ELR (cell line): ENCODE data around the gene IDH3G.
"Not testable (repeated sequence)": the region's sequence is repeated elsewhere in the genome, so short reads cannot be mapped to it uniquely, and the experiment has no call there.

Source experiments
- DNase-seq: peaks from one replicate; pipeline ENCODE4 v3.0.0-alpha.2; 2015; ENCODE audit warnings: low read depth

IDH3G gene

DNA sequence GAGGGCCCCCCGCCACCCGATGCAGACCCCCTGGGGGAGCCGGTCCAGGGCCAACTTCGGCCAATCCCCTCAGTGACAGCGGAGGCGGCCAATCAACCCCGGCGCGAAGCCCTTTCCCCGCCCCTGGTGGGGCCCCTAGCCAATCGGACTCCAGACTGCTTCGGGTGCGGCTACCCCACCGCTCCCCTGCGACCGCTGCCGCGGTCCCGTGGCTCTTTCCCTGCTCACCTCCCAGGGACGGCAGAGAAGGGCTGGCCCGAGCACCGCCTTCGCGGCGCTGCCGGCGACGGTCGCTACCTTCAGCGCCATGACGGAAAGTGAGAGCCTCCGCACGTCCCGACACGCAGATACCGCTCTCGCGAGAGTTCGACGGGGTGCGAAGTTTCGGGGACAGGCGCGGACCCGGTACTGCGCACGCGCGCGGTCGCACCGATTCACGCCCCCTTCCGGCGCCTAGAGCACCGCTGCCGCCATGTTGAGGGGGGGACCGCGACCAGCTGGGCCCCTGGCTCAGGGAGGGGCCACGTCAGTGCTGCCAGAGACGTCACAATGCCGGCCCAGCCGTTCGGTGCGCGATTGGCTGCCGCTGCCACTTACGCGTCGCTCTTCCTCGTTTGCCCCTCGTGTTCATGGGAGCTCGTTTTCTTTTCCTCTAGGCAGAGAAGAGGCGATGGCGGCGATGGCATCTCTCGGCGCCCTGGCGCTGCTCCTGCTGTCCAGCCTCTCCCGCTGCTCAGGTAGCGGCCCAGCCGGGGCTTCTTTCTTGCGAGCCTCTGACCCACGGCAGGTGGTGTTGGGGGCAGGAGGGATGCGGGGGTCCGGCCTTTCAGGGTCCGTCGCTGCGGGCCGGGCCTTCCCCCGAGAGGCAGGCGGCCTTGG lies at the start of gene IDH3G, which contains the start of gene SSR4:
TSS of gene IDH3G (minus strand) at position 358 of the 879 bp plus-strand sequence. CDS start at position 309, 49 bp downstream.
TSS of gene SSR4 (plus strand) at position 651 of the 879 bp plus-strand sequence. CDS start at position 671, 20 bp downstream.
- peak; percentile 92 for DNase-seq

DNA sequence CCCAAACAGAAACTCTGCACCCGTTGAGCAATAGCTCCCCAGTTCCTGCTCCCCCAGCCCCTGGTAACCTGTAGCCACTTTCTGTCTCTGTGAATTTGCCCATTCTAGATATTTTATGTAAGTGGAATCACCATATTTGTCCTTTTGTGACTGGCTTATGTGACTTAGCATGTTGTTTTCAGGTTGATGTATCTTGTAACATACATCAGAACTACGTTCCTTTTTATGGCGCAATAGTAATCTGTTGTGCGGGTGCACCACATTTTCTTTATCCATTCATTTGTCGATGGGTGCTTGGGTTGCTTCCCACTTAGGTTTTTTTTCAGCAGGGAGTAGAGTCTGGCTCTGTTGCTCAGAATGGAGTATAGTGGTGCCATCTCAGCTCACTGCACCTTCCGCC lies 42.7 kb upstream of the IDH3G start:
- DNase-seq: no peak

DNA sequence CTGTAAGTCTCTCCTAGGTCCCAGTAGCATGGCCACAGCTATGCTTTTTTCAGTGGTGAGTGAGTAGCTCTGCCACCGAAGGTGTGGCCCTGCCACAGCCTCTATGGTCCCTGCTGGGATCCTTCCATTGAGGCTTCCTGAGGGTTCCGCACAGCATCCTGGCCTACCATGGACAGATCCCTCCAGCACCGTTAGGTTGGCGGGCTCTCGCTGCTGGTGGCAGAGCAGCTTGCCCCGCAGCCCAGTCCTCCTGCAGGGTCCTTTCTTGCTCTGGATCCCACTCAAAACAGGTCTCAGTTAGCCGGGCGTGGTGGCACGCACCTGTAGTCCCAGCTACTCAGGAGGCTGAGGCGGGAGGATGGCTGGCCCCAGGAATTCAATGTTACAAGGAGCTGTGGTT lies 38.6 kb upstream of the IDH3G start:
- DNase-seq: no peak

DNA sequence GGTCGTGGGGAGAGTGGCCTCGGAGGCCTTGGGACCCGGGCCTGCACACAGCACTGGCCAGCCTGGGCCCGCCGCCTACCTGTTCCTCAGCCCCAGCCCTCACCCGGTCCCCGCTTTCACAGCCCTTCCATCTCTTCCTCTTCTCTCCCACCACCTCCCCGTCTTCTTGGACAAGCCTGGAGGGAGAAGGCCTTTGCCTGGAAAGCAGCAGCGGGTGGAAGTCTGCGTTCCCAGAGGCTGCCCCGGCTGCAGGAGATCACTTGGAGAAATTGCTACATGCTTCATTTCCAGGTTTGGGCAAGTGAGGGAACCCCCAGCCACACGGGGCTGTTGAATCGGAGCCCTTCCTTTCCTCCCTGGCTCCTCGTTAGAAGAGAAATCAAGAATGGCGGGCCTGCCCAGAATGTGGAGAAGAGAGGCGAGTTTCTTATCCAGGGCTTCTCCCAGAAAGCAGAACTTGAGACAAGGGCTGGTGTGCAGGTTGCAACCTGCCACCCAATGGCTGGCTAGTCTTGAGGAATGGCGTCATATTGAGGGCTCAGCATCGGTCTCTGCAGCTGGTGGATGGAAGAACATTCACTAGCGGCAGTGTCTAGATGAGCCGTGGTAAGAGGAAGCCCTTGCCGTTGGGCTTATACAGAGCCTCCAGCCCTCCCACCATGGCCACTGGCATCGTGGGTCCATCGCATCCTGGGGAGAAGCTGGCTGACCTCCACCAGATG lies 37.4 kb upstream of the IDH3G start:
- DNase-seq: no peak

DNA sequence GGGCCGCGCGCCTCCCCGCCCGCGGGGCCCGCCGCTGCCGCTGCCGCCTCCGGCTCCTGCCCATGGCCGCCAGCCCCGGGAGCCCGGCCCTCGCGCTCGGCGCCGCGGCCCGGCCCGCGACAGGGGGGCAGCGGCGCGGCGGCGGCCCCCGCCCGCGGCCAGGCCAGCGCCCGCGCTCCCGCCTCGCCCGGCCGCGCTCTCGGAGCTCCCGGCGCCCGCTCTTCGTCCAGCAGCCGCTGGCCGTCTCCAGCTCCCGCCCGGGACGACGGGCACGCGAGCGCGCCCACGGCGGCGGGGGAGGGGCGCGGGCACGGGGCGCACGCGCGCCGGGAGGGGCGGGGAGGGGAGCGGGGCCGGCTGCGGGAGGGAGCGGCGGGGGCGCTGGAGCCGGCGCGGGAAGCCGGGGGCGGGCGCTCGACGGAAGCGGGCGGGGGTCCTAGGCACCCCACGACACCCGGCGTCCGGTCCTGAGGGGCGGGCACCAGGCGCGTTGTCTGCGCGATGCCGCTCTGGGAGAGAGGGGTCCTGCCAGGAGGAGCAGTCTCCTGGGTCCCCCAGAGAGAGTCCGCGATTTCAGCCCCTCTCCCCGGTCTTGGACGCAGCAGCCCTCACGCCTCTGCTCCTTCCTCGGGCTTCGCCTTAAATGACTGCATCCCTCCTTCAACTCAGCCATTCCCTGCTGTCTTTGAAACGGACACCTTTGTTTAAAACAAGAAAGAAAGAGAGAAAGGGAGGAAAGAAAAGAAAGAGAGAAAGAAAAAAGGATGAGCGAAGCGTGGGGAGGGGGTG lies 36.7 kb upstream of the IDH3G start:
- DNase-seq: no peak

DNA sequence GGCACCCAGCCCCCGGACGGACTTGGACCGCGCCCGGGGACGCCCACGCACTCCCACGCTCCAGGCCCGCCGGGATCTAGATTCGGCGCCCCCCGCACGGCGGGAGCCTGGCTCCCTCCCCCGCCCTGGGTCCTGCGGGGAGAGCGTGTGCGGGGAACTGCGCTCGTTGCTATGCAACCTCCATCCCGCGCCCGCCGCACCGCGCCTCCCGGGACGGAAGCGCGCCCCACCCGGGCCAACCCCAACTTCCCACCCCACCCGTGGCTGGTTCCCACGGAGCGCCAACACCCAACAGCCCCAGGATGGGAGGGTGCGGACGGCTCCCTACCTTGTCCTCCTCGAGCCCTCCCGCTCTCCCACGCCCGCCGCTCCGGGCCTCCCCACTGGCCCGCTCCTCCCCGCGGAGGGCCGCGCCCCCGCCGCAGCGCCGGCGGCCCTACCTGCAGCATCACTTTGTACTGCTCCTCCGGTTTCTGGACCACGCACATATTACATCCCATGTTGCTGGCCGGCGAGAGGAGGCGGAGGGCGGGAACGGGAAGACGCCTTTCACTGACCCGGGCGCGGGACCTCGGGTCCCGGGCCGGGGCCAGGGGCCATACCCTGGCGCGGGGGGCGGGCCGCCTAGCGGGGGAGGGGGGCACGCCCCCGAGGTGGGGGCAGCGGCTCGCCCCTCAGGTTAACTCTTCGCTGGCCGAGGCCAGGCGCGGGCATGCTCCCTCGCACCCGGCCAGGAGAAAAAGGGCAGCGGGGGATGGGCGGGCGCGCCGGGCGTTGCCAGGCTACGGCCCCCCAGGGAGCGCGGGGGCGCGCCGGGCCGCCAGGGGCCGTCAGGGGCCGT lies 35.8 kb upstream of the IDH3G start, which contains the start of gene PDZD4:
TSS of gene PDZD4 (minus strand) at position 746 of the 841 bp plus-strand sequence. CDS start at position 500, 246 bp downstream.
- DNase-seq: no peak

DNA sequence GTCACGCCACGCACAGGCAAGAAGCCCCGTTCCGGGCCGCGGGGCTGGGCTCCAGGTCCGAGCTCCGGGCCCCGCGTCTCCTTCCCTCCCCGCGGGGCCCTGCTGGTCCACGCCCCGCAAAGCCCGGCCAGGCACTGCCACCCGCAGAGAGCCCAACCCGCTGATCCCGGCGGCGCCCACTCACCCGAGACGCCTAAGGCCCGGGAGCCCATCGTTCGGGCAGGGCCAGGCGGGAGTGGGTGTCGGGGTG lies 35.3 kb upstream of the IDH3G start:
- DNase-seq: no peak

DNA sequence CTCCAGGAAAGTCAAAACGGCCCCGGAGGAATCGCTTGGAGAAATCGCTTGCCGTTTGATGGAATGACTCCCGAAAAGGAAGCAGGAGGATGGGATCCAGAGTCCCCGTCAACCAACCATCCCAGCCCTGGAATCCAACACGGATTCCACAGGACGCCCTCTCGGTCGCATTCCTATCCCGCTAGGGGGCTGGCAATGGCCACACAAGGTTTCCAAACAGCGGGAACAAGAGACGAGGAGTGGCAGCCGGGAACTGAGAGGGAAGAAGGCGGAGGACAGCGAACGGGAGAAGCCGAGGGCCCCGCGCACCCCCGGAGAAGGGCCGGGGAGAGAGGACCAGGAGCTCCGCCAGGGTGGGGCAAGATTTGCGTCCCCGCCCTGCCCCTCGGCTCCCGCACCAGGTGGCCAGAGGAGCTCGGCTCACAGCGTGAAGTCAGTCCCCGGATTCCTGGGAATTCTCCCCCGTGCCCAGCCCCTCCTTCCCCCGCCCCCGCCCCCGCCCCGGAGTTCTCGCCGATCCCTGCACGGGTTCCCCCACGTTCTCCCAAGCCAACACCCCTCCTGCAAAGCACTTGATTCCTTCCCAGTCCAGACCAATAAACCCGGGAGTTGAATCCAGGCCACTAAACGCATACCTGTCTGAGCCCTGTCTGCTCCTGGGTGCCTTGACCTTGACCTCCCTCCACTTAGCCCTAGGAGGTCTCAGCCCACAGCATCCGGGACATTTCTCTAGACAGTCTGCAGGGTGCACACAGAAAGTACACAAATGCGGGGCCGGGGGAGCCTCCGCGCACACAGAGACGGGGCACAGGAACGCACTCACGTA lies 34.8 kb upstream of the IDH3G start:
- DNase-seq: peak; percentile 11

DNA sequence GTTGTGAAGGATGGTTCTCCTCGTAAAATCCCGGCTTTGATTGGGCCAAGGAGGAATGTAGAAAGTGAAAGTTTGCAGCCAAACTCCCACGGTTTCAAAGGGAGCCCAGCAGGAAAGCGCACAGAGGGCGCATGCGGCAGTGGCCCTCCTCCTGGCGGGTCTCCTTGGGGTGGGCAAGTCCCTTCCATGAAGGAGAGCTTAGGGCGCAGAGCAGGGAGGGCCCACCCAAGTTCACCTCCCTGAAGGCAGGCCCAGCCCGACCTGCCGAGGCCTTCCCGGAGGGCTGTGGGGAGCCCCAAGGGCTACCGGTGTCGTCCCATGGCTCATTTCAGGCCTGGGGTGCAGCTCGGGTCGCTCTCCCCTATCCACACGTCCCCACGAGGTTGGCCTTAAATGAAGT lies 34.1 kb upstream of the IDH3G start:
- DNase-seq: no peak

DNA sequence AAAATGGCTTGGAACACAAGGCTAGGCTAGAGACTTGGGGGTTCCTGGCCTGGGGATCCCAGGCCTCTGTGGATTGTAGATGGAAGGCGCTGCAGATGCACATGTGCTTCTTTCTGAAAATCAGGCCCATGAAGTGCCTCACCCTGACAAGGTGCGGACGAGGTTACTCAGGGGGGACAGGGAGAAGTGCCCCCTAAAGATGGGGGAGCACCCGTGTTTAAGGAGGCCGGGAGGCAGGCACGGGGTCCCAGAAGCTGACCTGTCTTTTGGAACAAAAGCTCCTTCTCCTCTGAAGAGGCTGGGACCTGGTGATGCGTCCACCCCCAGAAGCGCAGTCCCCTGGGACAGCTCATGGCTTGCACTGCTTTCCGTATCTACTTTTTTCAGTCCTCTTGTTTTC lies 33.7 kb upstream of the IDH3G start:
- DNase-seq: no peak

DNA sequence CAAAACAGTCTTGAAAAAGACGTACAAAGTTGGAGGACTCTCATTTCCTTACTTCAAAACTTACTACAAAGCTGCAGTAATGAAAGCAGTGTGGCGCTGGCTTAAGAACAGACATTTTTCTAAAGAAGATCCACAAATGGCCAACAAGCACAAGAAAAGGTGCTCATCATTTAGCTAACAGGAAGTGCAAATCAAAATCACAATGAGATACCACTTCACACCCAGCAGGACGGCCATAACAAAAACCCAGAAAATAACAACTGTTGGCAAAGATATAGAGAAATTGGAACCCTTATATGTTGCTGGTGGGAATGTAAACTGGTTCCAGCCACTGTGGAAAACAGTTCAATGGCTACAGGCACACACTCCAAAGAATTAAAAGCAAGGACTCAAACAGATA lies 32.8 kb upstream of the IDH3G start:
- no peak for DNase-seq

DNA sequence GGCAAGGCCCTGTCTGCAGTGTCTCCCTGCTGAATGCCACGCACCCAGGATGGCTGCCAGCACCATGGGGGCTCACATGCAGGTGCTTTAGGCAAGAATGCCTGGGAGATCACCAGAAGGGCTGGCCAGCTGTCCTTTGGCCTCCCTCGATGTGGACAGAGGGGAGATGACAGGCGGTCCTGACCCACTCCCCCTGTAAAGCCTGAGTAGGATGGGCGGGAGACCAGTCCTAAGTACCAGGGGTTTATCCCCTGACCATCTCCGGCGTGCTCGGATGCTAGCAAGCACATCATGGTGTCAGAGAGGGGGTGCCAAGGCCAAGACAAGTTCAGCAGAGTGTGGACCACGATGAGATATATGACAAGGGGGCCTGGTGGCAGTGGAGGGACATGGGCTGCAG lies 30.9 kb upstream of the IDH3G start:
- DNase-seq: no peak

DNA sequence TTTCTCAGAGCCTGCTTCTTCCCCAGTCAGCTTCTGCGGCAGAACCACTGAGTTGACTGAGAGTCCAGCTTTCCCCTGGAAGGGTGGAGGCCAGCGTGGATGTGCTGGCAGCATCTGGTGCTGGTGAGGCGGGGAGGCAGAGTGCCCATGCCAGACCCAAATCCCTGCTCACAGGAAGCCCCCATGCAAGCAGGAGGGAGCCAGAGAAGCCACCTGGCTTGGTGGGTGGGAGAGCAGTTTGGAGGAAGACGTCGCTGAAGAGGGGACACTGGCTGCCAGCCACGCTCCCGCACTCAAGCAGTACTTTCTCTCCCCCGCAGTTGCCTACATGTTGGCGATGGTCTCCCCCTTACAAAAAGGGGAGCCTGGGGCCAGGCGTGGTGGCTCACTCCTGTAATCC lies 30.2 kb upstream of the IDH3G start:
- no peak for DNase-seq

DNA sequence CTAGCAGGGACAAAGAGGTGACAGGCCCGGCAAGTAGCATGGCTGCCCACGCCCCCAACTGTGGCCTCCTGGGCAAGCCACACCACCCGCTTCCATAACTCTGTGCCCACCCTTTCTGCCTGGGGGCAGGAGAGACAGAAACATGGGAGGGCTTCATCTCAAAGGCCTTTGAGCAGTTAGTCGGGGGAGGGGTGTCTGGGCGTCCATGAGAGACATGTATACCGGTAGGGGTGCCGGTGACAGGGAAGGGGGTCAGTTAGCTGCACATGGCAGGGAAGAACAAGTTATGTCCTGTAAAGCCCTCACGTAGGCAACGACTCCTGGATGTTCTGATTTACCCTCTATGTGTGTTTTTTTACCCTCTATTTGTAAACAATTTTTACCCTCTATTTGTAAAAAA lies 26.9 kb upstream of the IDH3G start:
- DNase-seq: no peak

DNA sequence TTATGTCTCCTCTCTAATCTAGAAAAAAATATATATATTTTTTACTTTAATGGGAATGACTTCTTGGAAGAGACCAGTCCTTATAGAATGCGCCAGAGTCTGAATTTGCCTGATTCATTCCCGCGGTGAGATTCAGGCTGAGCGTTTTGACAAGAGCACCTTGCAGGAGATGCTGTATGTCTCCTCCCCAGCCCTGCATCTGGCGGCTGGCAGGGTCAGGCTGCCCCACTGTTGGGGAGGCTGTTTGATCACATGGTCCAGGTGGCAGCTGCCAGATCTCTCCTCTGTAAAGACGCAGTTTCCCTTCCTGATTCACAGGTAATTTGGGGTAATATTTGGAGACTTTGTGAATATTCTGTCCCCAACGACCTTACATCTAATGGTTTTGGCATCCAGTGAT lies 26.4 kb upstream of the IDH3G start:
- DNase-seq: no peak

DNA sequence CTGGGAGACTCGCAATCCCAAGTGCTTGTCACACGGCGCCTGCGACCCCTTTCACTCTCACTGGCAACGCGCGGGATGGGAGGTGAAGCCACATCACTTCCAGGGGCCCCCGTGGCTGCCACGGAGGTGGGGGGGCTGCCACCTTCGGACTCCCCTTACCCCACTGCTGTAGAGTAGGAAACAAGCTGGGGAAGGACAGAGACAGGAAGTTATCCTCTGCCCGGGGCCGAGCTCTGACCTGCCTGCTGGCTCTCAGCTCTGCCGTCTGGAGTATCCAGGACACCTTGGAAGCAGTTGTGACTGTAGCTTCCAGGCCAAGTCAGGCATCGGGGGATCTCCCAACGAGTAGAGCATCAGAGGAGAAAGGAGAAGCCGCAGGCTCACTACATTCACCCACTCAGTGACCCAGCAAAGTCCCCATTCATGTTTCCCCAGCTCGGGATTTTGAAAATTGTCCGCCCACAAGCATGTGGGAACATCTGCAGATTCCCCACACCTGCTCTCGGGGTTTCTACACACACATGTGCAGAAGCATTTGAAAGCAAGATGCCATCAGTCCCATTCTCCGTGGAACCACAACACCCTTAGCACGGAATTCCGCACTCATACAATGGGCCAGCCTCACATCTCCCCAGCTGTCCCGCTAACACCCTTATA lies 25.3 kb upstream of the IDH3G start:
- peak; percentile 7 for DNase-seq

DNA sequence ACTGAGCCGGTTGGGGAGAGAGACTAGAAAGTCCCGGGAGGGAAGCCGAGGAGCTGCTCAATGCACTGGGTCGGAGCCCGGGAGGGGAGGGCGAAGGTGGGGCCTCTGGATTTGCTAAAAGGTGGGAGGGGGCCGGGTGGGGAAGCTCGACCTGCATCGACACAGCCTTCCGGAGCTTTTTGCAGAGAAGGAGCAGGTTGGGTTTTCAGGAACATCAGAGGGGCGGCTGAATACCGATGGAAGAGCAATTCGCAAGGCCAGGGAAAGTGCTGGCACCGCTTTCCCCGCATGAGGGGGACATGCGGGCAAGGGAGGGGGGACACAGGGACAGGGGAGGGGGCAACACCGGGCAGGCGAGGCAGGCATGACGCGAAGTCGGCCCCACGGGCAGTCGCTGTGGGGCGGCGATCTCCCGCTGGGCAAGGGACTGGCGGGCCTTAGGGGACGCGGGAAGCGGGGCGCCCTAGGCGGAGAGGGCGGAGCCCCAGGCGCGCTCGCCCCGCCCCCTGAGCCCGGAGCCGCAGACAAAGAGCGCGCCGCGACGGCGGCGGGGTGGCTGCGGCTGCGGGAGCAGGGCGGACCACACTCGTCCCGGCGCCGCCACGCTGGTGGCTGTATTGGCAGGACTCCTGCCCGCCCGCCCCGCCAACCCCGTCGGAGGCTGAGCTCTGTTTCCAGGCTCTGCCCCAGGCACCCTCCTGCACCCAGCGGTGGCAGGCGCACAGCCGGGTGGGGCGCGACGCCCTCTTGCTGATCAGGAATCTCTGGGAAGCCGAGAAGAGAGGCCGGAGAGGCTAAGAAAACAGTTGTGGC lies 24.6 kb upstream of the IDH3G start:
- peak; percentile 37 for DNase-seq

DNA sequence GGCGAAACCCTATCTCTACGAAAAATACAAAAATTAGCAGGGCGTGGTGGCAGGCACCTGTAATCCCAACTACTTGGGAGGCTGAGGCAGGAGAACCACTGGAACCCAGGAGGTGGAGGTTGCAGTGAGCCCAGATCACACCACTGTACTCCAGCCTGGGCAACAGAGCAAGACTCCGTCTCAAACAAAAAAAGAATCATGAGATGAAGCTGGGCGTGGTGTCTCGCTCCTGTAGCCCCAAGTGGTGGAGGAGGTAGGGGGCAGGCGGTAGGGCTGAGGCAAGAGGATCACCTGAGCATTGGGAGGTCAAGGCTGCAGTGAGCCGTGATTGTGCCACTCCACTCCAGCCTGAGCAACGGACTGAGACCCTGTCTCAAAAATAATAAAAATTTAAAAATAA lies 23.9 kb upstream of the IDH3G start:
- not testable (repeated sequence) for DNase-seq
